Measurements from ENCODE around the gene SPC25. TPM values are rescaled to one million over a fixed set of nuclear protein-coding genes. Genes with fewer than 3 reads are reported as not detected.

Gene SPC25
- 17.2 to 22.0 TPM (median 18.9 TPM) in 5 replicates for total RNA-seq (2022; extraction: Qiagen RNA extraction)

GRCh38 chr2:168890006-168890782 is at the start of gene SPC25:
Gene SPC25 (minus strand): TSS chr2:168890430. CDS start chr2:168889519, 911 bp downstream.

GRCh38 chr2:168901003-168901402 is 10.8 kb upstream of the SPC25 start, which contains the start of gene G6PC2:
Gene G6PC2 (plus strand): TSS chr2:168901291. CDS start chr2:168901332, 41 bp downstream.

Other genes with a start within 250 kb of the SPC25 start
- 1.3 to 2.7 TPM (median 2.1 TPM) in 5 replicates for gene NOSTRIN, start 87.8 kb downstream of the SPC25 start, total RNA-seq (2022; extraction: Qiagen RNA extraction)
- not detected in 5 replicates for gene G6PC2, start 10.9 kb upstream of the SPC25 start, total RNA-seq (2022; extraction: Qiagen RNA extraction)
- gene ABCB11, start 140.9 kb upstream of the SPC25 start, total RNA-seq (2022; extraction: Qiagen RNA extraction): 0.02 to 0.13 TPM (median 0.03 TPM) in 5 replicates
- gene DHRS9, start 179.1 kb upstream of the SPC25 start, total RNA-seq (2022; extraction: Qiagen RNA extraction): 3.0 to 4.7 TPM (median 3.9 TPM) in 5 replicates